Neuron (in vitro differentiated cells): ENCODE measurements around the gene MYL6.
"Not testable (repeated sequence)": the region's sequence is repeated elsewhere in the genome, so short reads cannot be mapped to it uniquely, and the experiment has no call there.

Experiments
- H2AFZ ChIP-seq: one replicate; pipeline ENCODE4 v1.6.1; 2013; ENCODE audit warnings: low read depth, mild to moderate bottlenecking, inconsistent platforms, low read length, moderate library complexity
- H3K27me3 ChIP-seq: one replicate; pipeline ENCODE4 v1.6.1; 2013; ENCODE audit warnings: low read length; ENCODE audit not compliant: insufficient read depth
- H3K36me3 ChIP-seq: one replicate; pipeline ENCODE4 v1.6.1; 2013; ENCODE audit warnings: low read length; ENCODE audit not compliant: insufficient read depth
- H3K4me1 ChIP-seq: one replicate; pipeline ENCODE4 v1.6.1; 2013; ENCODE audit warnings: low read length; ENCODE audit not compliant: insufficient read depth
- H3K4me3 ChIP-seq: 2 replicates; pipeline ENCODE4 v1.5.1; 2013; ENCODE audit warnings: mild to moderate bottlenecking, low read length, moderate library complexity
- H3K9me3 ChIP-seq: one replicate; pipeline ENCODE4 v1.6.1; 2013; ENCODE audit warnings: low read length

MYL6 gene

GRCh38 chr12:56156464-56157200 lies 1.5 kb upstream of the MYL6 start:
- H3K4me3 ChIP-seq: peak overlapping the region; percentile 85
- not testable (repeated sequence) for H3K27me3 ChIP-seq, H2AFZ ChIP-seq, H3K9me3 ChIP-seq
- H3K36me3 ChIP-seq: peaks cover 38% of the 10 kb centered on the region
- H3K4me1 ChIP-seq: peaks cover 38% of the 10 kb centered on the region

DNA sequence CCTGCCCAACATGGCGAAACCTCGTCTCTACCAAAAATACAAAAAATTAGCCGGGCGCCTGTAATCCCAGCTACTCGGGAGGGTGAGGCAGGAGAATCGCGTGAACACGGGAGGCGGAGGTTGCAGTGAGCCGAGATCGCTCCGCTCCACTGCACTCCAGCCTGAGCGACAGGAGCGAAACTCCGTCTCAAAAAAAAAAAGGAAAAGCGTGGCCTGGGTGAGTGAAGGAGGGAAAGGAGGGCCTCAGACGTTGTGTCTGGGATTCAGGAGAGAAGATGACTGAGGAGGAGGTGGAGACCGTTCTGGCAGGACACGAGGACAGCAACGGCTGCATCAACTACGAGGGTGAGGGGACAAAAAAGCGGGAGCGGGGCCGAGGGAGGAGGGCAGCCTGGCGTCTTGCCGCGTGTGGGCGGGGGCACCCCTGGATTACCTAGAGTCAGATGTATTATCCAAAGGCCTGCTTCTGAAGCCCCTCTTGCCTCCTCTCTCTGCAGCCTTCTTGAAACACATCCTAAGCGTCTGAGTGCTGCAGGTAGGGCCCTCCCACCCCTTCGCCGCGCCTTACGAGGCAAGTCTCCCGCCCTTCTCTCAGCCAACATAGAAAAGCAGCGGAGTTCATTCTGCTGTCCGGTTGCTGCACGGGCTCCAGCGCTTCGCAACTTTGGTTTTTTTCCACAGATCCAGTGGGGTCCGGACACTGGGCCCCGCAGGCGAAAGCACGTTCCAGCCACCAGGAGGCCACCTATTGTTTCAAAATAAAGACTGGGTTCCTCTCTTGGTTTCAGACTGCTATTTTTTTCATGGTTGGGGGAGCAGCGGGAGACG lies 744 bp upstream of the MYL6 start:
- H3K9me3 ChIP-seq: no peaks in the 10 kb centered on the region
- H3K4me1 ChIP-seq: peaks cover 42% of the 10 kb centered on the region
- H2AFZ ChIP-seq: peak overlapping the region; percentile 21
- H3K27me3 ChIP-seq: no peaks in the 10 kb centered on the region
- H3K4me3 ChIP-seq: peak overlapping the region; percentile 85
- peaks cover 45% of the 10 kb centered on the region for H3K36me3 ChIP-seq

GRCh38 chr12:56158926-56159461 lies 835 bp downstream of the MYL6 start:
- peaks cover 59% of the 10 kb centered on the region for H3K36me3 ChIP-seq
- no peak overlapping the region for H2AFZ ChIP-seq
- H3K4me1 ChIP-seq: peaks cover 37% of the 10 kb centered on the region
- H3K9me3 ChIP-seq: no peaks in the 10 kb centered on the region
- no peaks in the 10 kb centered on the region for H3K27me3 ChIP-seq
- H3K4me3 ChIP-seq: peak overlapping the region; percentile 85

DNA sequence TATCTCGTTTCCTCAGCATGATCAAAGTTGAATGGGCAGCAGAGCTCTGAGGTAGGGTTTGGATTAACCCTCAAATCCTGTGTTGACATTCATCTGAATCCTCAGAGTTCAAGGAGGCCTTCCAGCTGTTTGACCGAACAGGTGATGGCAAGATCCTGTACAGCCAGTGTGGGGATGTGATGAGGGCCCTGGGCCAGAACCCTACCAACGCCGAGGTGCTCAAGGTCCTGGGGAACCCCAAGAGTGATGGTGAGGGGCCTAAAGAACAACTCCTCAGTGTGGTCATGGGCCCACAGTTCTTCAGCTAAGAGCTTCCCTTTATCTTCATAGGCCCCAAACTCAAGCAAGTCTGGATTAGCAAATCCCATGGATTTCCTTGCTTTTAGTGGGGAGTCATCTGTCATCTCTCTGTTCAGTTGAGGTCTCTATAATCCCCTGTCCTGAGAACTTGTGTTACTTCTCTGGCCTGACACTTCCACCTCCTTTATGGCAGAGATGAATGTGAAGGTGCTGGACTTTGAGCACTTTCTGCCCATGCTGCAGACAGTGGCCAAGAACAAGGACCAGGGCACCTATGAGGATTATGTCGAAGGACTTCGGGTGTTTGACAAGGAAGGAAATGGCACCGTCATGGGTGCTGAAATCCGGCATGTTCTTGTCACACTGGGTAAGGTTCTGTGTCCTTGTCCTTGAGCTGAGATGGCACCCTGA lies 1.5 kb downstream of the MYL6 start:
- Histone ChIP-seq H3K9me3 (no peaks in the 10 kb centered on the region), H3K27me3 (no peaks in the 10 kb centered on the region), H3K4me3 (peak overlapping the region; percentile 85), H2AFZ (no peak overlapping the region), H3K36me3 (peaks cover 64% of the 10 kb centered on the region), H3K4me1 (peaks cover 37% of the 10 kb centered on the region)

- Histone ChIP-seq H3K27me3 (no peaks in the 10 kb centered on the region), H3K9me3 (no peaks in the 10 kb centered on the region), H3K4me3 (peak overlapping the region; percentile 85), H2AFZ (no peak overlapping the region), H3K36me3 (peaks cover 66% of the 10 kb centered on the region), H3K4me1 (peaks cover 37% of the 10 kb centered on the region)
Measured at GRCh38 chr12:56160193-56160763, 2.1 kb downstream of the MYL6 start.

- no peaks in the 10 kb centered on the region for H3K27me3 ChIP-seq
- peaks cover 66% of the 10 kb centered on the region for H3K36me3 ChIP-seq
- no peak overlapping the region for H2AFZ ChIP-seq
- peak overlapping the region; percentile 85 for H3K4me3 ChIP-seq
- H3K4me1 ChIP-seq: peaks cover 37% of the 10 kb centered on the region
- H3K9me3 ChIP-seq: no peaks in the 10 kb centered on the region
Measured at GRCh38 chr12:56160894-56161689, 2.9 kb downstream of the MYL6 start.

GRCh38 chr12:56161690-56162351 lies 3.7 kb downstream of the MYL6 start:
- Histone ChIP-seq H2AFZ (no peak overlapping the region), H3K27me3 (no peaks in the 10 kb centered on the region), H3K9me3 (no peaks in the 10 kb centered on the region), H3K36me3 (peaks cover 71% of the 10 kb centered on the region), H3K4me1 (peaks cover 37% of the 10 kb centered on the region), H3K4me3 (no peak overlapping the region)

DNA sequence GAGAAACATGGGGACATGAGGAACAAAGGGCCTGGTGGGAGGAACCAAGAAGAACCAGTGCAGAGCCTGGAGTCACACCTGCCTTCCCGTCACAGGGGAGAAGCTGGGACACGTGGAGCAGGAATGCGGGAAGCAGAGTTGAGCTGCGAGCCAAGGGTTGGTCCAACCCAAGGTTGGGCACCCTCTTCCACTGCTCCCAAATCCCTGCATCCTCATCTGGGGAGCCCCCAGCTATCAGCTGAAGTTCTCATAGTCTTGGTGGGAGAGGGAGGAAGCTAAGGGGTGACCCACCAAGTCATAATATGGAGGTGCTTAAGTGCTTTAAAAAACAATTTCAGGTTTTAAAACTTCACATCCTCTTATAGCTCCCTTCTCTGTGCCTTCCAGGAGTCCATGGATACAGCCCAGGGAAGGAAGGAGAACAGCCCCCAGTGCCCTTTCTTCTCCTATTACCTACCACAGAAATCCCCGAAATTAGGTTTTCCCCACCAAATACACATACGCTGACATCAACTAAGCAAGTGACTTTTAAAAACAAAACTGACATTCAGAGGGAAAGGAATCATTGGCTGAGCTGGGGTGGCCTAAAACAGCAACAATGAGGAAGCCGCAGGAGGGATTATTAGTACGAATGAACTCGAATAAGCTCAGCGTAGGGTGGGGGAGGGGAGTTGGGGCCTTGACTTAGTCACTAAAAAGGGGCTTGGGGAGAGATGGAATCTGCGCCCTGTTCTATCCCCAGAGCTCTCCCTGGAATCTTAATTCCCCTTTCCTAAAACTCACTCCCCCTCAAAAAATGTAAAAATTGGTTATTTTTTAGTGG lies 4.5 kb downstream of the MYL6 start:
- peaks cover 76% of the 10 kb centered on the region for H3K36me3 ChIP-seq
- H3K27me3 ChIP-seq: no peaks in the 10 kb centered on the region
- H3K9me3 ChIP-seq: no peaks in the 10 kb centered on the region
- H3K4me1 ChIP-seq: peaks cover 35% of the 10 kb centered on the region
- no peak overlapping the region for H2AFZ ChIP-seq
- H3K4me3 ChIP-seq: no peak overlapping the region

GRCh38 chr12:56163533-56164344 lies 5.6 kb downstream of the MYL6 start:
- Histone ChIP-seq H3K4me3 (no peak overlapping the region), H3K4me1 (peaks cover 35% of the 10 kb centered on the region), H2AFZ (no peak overlapping the region), H3K9me3 (no peaks in the 10 kb centered on the region), H3K36me3 (peaks cover 86% of the 10 kb centered on the region), H3K27me3 (no peaks in the 10 kb centered on the region)

DNA sequence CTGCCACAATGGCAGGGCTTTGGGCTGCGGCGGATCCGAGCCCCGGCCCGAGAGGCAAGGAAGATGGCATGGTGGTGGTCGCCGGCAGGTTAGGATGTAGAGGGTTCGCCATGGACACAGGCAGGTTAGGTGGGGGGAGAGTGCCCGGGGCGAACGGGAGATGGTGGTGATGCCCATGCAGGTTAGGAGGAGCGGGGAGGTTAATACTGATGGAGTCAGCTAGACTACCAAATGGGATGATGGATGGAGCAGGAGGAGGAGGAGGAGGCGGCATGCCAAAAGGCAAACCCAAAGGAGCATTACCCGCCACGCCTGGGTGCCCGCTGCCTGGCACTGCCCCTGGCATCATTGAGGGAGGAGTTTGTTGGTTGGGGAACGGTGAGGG lies 6.2 kb downstream of the MYL6 start:
- no peak overlapping the region for H2AFZ ChIP-seq
- H3K9me3 ChIP-seq: no peaks in the 10 kb centered on the region
- peaks cover 33% of the 10 kb centered on the region for H3K4me1 ChIP-seq
- no peaks in the 10 kb centered on the region for H3K27me3 ChIP-seq
- H3K4me3 ChIP-seq: no peak overlapping the region
- peaks cover 90% of the 10 kb centered on the region for H3K36me3 ChIP-seq

- no peaks in the 10 kb centered on the region for H3K27me3 ChIP-seq
- peaks cover 23% of the 10 kb centered on the region for H3K4me1 ChIP-seq
- H3K36me3 ChIP-seq: peaks cover 90% of the 10 kb centered on the region
- no peak overlapping the region for H2AFZ ChIP-seq
- no peaks in the 10 kb centered on the region for H3K9me3 ChIP-seq
- no peak overlapping the region for H3K4me3 ChIP-seq
Measured at GRCh38 chr12:56165369-56165768, 7.2 kb downstream of the MYL6 start.
